ENCODE data around the gene OR10AD1.

DNA sequence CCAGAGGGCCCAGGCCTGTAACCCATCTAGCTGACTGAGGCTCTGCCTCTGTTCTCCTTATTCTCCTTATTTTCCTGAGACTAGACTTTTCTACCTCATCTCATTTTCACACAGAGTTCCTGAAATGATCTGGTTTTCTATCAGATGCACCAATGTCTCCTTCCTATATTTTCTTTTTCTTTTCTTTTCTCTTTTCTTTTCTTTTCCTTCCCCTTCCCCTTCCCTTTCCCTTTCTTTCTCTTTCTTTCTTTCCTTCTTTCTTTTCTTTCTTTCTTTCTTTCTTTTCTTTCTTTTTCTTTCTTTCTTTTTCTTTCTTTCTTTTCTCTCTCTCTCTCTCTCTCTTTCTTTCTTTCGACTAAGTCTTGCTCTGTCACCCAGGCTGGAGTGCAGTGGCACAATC is 22.7 kb downstream of the OR10AD1 start:
- TF ChIP-seq POLR2A (IDR thresholded peaks at IDR 0.05; ENCODE audit: extremely low read depth, insufficient read length): no peak
- TF ChIP-seq CTCF (IDR thresholded peaks at IDR 0.05; ENCODE audit: low read depth, low read length): no peak
- TF ChIP-seq MAX (IDR thresholded peaks at IDR 0.05; ENCODE audit: low read depth, low read length): no peak
- no peak for TF ChIP-seq MYC (IDR thresholded peaks at IDR 0.05; ENCODE audit: low read depth, low read length)
